Tibial artery (tissue), 4 donors: Measurements from ENCODE around the gene CDX1.
"Not testable (repeated sequence)": the region's sequence is repeated elsewhere in the genome, so short reads cannot be mapped to it uniquely, and the experiment has no call there.

Experiments used
- DNase-seq, 2 donors: peaks; one replicate each; pipeline ENCODE4 v3.0.0-alpha.2; 2019
- H3K27ac ChIP-seq, 2 donors: fragments of 200-600 bp; sonication (generic) in 1 of 2; 1 replicate in 1 of 2; 2 replicates in 1 of 2; pipeline ENCODE4 v1.5.1; 2018 to 2019; ENCODE audit warnings: mild to moderate bottlenecking in 1 of 2
- H3K27me3 ChIP-seq, 2 donors: fragments of 200-600 bp; sonication (generic) in 1 of 2; one replicate each; pipeline versions ENCODE4 v1.5.1 to v1.6.0; 2016 to 2019
- H3K36me3 ChIP-seq, 3 donors: fragments of 200-600 bp; sonication (generic) in 2 of 3; one replicate each; pipeline ENCODE4 v1.5.1; 2016 to 2019; ENCODE audit warnings: mild to moderate bottlenecking in 2 of 3
- H3K4me1 ChIP-seq, 4 donors: fragments of 200-600 bp; sonication (generic) in 2 of 4; 1 replicate in 3 of 4; 2 replicates in 1 of 4; pipeline ENCODE4 v1.5.1; 2016 to 2019
- H3K4me3 ChIP-seq, 2 donors: fragments of 200-600 bp; sonication (generic) in 1 of 2; 1 replicate in 1 of 2; 2 replicates in 1 of 2; pipeline ENCODE4 v1.5.1; 2018 to 2019; ENCODE audit warnings: mild to moderate bottlenecking in 2 of 2
- H3K9me3 ChIP-seq, 3 donors: fragments of 200-600 bp; sonication (generic) in 1 of 3; one replicate each; pipeline ENCODE4 v1.5.1; 2016 to 2019
- CTCF ChIP-seq, 2 experiments: fragments of 200-600 bp in 1 of 2; fragments of 450-650 bp in 1 of 2; IDR thresholded peaks; one replicate each; pipeline ENCODE4 v1.5.1; 2017 to 2019; ENCODE audit warnings: antibody characterized with exemption in 2 of 2, mild to moderate bottlenecking in 1 of 2, moderate library complexity in 1 of 2
- intact Hi-C: fragments of 100-400 bp; cut with DNase I; formaldehyde crosslinking; loops from one replicate; pipeline ENCODE4 v1.15.0; 2023; ENCODE audit warnings: low total_unique reads

The CDX1 gene

GRCh38 chr5:150227036-150227435 is 60.5 kb downstream of the CDX1 start:
- no peaks in the 10 kb centered on the region for H3K36me3 ChIP-seq
- no peaks in the 10 kb centered on the region for H3K27me3 ChIP-seq
- DNase-seq, result no peak
- H3K27ac ChIP-seq, result no peak overlapping the region
- no peaks in the 10 kb centered on the region for H3K4me1 ChIP-seq
- no peaks in the 10 kb centered on the region for H3K9me3 ChIP-seq
- no peak for TF ChIP-seq CTCF (IDR thresholded peaks at IDR 0.05)
- intact Hi-C loops, result no loop called here
- H3K4me3 ChIP-seq, result no peak overlapping the region

GRCh38 chr5:150227606-150228273 is 61.2 kb downstream of the CDX1 start:
- H3K27ac ChIP-seq, result no peak overlapping the region
- intact Hi-C loops, result no loop called here
- DNase-seq, result no peak
- H3K27me3 ChIP-seq, result no peaks in the 10 kb centered on the region
- no peak overlapping the region for H3K4me3 ChIP-seq
- H3K36me3 ChIP-seq, result no peaks in the 10 kb centered on the region
- H3K9me3 ChIP-seq, result no peaks in the 10 kb centered on the region
- no peaks in the 10 kb centered on the region for H3K4me1 ChIP-seq
- no peak for TF ChIP-seq CTCF (IDR thresholded peaks at IDR 0.05)

GRCh38 chr5:150229571-150229970 is 63.0 kb downstream of the CDX1 start:
- Histone ChIP-seq H3K9me3 (no peaks in the 10 kb centered on the region), H3K27me3 (no peaks in the 10 kb centered on the region), H3K36me3 (no peaks in the 10 kb centered on the region), H3K4me1 (no peaks in the 10 kb centered on the region), H3K27ac (no peak overlapping the region), H3K4me3 (no peak overlapping the region)
- no peak for TF ChIP-seq CTCF (IDR thresholded peaks at IDR 0.05)
- no peak for DNase-seq
- intact Hi-C loops, result no loop called here

- no peaks in the 10 kb centered on the region for H3K27me3 ChIP-seq
- H3K9me3 ChIP-seq, result no peaks in the 10 kb centered on the region
- no peaks in the 10 kb centered on the region for H3K36me3 ChIP-seq
- no peak for DNase-seq
- TF ChIP-seq CTCF (IDR thresholded peaks at IDR 0.05), result no peak
- intact Hi-C loops, result no loop called here
- no peaks in the 10 kb centered on the region for H3K4me1 ChIP-seq
- H3K27ac ChIP-seq, result no peak overlapping the region
- H3K4me3 ChIP-seq, result no peak overlapping the region
Measured at GRCh38 chr5:150230842-150231241, 64.3 kb downstream of the CDX1 start.

GRCh38 chr5:150233706-150234105 is 67.1 kb downstream of the CDX1 start:
- H3K4me1 ChIP-seq, DNase-seq, H3K27ac ChIP-seq, H3K4me3 ChIP-seq, H3K27me3 ChIP-seq, H3K9me3 ChIP-seq, intact Hi-C loops, H3K36me3 ChIP-seq: not testable (repeated sequence)
